ENCODE data around the gene LTBP1.
"Not testable (repeated sequence)": the region's sequence is repeated elsewhere in the genome, so short reads cannot be mapped to it uniquely, and the experiment has no call there.

LTBP1 gene

DNA sequence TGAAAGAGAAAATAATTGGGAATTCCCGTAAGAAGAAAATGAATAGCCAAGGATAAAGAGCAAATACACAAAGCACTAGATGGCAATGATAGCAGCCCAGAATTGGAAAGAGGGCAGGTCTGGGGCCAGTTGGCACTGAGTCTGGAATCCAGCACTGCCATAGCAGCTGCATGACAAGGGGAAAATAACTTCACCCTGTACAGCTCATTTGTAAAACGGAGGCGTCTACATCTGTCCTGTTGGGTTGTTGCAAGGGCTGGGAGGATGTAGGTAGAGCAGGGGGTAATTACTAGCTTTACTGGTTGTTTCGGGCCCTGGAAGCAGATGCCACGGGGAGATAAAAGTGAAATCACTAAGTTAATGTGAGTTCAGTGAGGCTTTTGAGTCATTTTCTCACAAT, 419.7 kb downstream of the LTBP1 start:
- no peak for DNase-seq

DNA sequence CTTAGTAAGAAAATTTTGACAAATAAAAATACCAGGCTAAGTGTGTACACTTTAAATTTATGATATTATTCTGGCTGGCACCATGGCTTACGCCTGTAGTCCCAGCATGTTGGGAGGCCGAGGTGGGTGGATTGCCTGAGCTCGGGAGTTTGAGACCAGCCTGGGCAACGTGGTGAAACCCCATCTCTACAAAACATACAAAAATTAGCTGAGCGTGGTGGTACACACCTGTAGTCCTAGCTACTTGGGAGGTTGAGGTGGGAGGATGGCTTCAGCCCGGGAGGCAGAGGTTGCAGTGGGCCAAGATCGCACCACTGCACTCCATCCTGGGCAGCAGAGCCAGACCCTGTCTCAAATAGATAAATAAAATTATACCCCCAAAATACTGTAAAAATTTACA, 421.8 kb downstream of the LTBP1 start:
- not testable (repeated sequence) for DNase-seq

DNA sequence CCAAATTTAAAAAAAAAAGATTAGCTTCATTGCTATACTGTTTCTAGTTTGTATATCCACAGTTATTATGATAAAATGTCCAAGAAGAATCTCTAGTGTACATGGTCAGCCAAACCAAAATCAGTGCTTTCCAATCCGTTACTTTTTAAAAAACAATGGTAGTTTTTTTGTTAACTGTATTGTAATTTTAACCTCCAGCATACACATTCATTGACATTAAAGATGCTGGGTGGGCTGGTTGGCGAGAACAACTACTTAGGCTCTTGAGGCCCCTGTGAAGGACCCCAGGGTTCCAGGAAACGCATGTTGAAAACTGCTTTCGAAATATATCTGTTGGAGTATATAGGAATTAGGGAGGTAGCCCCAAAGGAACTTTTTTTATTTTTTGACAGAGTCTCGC, 422.4 kb downstream of the LTBP1 start:
- DNase-seq = no peak

DNA sequence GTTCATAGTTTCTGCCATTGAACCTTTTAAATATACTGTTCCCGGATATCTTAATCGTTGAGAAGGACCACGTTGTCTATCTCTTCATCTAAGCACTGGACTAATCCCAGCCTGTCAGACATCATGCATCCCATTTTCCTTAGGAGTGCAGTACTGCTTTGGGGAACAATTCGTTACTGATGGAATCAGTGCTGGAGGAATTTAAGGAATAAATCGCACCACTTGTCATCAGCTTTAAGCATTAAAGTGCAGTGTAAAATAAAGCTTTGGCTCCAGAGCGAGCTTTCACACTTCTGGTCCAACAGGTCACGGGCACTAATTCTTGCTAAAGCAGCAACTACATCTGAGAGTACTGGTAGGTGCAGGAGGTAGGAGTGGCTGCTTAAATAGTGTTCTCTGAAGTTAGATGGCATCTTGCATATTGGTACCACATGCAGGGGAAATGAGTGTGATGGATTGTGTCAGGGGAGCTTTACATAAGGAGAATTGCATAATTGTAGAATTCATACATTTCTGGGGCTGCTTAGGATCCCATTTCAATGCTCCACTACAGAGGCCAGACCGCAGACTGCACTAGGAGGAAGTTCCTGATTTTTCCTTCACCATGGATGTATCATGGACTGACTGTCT, 424.0 kb downstream of the LTBP1 start:
- DNase-seq = no peak

DNA sequence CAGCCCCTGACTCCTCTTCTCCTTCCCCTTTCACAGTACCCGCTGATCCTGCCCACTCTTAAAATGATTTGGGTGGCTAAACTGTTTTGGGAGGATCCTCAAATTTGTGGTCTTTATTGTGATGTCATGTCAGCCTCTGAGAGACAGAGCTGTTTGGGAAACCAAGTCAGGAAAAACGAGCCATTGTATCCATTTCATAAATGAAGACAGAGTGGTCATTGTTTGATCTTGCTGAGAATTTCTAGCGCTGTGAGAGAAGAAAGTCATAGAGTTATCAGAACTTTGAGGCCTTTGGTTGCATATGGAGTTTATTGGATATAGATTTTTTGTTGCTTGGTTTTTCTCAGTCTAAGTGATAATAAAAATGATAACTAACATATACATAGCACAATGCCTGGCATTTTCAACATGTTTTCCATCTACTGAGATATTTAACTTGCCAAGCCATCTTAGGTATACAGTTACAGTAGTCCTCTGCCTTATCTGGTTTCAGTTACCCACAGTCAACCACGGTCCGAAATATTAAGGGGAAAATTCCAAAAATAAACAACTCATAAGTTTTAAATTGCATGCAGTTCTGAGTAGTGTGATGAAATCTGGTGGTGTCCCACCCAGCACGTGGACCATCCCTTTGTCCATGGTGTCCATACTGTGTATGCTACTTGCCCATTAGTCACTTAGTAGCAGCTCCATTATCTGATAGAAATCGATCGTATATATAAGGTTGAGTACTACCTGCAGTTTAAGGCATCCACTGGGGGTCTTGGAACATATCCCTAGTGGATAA, 424.7 kb downstream of the LTBP1 start:
- no peak for DNase-seq

DNA sequence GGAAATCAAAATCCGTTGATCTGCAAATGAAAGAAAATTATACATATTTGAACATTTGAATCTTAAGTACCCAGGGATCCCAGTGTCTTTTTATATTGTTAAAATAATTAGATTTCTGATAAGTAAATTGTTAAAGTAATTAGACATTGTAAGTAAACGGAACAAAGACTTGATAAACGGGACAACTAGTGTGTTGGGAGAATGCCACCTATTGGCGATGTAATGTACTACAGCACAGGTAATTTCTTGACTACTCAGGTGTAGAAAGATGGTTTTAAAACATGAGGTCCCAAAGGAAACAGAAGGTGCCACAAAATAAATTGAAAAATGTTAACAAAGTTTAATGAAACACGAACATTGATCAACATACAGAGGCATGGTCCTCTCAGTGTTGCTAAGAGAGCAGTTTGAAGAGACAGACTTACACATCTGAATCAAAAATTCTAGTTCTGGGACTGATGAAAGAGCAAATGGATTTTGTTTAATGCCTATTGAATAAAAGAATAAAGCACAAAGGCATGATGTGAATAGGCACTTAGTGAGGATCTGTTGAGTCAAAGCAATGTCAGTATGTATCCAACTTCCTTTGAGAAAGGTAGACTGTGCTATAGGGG, 426.3 kb downstream of the LTBP1 start:
- DNase-seq = peak; percentile 12

DNA sequence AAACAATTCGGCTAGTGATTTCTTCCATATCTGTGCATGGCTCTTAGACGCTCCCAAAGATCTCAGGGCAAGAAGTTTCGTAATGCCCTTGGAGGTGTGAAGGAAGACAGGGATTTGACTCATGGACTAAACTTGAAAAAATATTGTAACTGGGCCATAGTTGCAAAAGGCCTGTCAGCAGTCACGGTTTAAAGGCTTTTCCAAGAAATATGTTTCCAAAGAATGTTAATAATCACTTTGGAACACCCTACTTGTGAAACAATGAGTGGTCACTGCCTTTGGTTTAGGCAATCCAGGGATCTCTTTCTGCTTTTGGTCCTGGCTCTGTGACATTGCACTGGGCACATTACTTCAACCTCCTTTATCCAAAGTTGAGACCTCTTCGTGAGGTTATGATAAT, 427.2 kb downstream of the LTBP1 start:
- no peak for DNase-seq

DNA sequence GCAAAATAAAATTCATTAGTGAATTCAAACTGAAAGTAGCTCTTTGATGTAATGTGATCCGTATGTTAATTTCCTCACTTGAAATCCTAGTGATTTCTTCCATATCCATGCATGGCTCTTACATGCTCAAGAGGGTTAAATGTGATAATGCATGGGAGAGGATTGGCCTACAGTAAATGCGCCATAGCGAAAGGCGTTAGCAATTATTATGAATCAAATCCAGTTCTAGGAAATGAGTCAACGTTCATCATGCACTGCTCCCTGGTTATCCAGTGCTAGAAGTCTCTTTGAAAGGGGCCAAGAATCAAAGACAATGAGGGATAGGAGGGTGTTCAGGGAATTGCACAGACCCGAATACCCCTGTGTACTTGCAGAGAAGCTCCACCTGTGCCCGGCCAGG, 428.3 kb downstream of the LTBP1 start:
- DNase-seq = no peak

DNA sequence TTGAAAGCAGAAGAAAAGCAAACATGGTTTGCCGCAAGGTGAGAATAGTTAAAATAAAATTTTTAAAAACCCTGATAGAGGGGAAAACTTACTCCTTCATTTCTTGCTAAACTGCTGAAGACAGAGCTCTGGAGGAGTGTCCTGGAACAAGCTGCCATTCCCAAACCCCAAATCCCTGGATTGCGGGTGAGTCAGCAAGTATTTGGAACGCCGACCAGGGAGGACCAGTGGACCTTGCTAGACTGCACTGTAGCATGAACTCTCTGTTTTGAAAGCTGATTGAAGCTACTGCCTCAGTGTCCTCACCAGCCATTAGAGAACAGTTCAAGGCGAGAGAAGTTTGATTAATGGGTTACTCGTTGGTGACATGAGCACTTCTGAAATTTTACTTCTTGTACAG, 430.3 kb downstream of the LTBP1 start:
- no peak for DNase-seq

DNA sequence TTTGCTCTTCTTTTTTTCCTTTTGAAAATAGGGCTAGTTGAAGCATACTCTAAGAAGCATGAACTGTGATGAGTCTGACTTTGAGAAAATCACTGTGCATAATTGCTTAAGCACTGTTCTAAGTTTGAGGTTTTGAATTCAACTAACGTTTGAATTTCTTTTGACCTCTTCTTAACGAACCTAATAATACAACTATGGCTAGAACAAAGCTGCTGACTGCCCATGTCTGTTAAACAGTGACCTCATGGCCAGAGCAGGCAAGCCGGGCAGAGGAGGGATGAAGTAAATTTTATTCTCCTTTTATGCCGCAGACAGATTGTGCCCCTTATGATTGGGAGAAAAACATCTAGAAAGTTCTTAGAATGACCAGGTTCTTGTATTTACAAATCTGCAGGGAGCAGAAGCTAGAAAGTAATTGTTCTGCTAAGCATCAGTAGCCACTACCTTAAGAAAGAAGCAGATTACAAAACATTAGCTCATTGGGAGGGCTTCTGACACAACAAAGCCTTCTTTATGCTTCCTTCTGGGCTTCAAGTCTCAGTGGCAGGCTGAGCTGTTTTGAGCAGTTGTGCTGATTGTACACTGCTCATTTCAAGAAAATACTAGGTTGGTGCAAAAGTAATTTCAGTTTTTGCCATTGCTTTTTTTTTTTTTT, 431.9 kb downstream of the LTBP1 start:
- no peak for DNase-seq

DNA sequence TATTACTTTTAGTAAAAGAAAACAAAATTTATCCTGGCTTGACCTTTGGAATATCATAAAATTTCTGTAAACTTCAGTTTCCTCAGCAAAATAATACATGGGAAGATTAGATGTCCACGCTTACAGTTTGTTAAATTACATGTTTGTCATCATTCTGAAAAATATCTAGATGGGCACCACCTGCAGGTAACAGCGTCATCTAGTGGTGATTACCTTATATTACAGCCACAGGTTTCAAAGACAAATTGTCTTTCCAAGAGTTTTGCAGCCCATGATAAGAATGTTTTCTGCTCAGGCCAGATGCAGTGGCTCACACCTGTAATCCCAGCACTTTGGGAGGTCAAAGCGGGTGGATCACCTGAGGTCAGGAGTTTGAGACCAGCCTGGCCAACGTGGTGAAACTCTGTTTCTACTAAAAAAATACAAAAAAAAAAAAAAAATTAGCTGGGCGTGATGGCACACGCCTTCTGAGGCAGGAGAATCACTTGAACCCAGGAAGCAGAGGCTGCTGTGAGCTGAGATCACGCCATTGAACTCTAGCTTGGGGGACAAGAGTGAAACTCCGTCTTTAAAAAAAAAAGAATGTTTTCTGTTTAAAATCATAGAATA, 433.4 kb downstream of the LTBP1 start:
- no peak for DNase-seq

DNA sequence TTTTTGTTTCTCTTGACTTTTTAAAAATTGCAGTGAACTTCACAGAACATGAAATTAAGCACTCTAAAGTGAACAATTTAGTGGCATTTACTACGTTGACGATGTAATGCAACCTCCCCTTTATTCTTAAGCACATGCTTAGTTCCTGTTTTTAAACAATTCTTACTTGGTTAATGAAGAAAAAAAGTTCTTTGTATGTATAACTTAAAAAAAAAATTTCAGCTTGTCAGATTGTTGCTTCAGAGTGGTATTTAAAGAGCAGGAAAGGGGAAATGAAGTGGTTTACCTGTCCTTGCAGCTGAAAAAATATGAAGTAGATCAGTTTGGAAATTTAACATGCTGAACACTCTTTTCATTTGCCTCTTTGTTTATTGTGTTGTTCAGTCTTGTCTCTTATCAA, 434.0 kb downstream of the LTBP1 start:
- no peak for DNase-seq

DNA sequence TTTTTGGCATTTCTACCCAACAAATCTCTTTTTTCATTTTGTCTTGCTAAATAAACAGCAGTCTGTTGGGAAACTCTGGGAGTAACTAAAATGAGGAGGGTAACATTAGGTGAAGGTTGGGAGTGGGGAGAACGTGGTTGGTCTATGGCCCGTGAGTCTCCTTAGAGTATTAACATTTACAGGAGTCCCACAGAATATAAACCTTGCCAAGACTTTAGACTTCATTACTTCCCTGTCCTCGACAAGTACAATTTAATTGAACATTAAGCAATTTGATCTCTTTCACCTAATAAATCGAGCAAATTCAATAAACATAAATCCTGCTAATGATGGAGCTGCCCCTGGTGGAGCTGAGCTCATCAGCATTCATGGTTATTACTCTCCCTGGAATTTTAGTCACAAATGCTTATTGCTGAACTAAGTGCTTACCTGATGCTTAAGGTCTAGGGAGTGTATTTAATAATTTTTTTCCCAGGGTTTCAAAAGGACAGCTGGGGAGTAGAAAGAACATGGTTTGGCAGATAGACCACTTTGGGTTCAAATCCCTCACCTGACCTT, 434.6 kb downstream of the LTBP1 start:
- no peak for DNase-seq

DNA sequence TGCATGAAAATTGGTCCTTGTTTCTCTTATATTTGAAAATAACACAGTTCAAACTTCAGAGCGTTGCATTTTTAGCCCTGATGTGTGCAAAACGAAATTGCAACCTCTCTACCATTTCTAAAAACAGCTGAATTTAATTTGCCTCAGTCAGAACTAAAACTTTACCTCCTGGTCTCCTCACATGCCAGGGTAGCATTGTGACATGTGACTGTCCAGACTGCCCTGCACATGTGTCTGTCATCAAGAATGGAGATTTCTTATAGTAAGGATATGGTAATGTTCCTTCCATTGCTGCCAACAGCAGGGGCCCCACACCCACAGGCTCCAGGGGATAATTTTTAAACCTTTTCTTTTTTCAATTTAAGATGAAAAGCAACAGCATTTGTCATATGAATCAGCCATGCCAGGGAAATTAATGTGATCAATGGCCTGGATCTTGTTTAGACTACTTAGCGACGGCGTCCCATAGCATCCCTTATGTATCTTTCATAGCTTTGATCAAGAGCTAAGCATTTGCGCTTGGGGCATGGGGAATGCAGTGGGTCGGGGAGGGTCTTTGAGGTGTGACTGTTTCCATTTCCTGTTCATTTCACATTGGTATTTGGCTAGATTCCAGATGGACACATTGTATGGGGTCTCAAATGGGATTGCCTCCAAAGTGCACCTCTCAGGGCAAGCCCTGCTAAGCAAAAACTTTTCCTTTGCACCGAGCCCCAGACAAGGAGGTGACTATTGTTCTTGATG, 437.3 kb downstream of the LTBP1 start:
- no peak for DNase-seq

DNA sequence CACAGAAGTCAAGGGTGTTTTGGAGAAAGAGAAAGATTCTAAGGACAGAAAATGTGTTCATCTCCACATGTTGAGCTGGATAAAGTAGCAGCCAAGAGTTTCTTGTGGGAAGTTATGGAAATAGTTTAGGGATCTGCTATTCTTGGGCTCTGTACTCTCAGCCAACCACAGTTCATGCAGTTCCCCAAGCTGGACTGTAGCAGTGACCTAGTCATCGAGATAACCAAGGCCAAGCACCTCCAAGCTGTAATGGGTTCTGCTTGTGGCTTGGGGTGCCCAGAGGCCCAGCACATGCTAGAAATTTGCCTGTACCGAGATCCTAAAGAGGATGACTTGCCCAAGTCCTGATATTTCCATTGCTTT, 437.8 kb downstream of the LTBP1 start:
- no peak for DNase-seq

DNA sequence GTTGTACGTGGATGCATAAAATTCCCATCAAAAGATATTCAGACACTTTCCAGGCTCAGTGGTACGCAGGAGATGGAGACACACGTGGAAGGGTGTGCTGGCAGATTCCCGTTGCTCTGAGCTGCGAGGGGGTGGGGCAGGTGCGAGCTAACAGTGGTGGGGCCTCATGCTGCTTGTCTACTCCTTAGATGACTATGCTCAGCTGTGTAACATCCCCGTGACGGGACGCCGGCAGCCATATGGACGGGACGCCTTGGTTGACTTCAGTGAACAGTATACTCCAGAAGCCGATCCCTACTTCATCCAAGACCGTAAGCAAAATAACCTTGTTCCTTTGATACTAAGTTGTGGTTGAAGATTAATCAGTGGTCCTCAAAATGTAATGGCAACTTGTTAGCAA, 442.2 kb downstream of the LTBP1 start:
- no peak for DNase-seq

DNA sequence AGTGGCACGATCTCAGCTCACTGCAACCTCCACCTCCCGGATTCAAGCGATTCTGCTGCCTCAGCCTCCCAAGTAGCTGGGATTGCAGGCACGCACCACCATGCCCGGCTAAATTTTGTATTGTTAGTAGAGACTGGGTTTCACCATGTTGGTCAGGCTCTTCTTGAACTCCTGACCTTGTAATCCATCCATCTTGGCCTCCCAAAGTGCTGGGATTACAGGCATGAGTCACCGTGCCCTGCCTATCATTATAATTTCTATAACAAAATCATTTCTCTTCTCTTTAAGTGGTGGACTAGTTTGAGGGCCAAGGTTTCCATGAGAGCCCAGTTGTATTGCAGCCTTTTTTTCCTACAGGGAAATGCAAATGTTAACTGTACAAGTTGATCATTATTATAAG, 442.9 kb downstream of the LTBP1 start:
- DNase-seq = not testable (repeated sequence)

DNA sequence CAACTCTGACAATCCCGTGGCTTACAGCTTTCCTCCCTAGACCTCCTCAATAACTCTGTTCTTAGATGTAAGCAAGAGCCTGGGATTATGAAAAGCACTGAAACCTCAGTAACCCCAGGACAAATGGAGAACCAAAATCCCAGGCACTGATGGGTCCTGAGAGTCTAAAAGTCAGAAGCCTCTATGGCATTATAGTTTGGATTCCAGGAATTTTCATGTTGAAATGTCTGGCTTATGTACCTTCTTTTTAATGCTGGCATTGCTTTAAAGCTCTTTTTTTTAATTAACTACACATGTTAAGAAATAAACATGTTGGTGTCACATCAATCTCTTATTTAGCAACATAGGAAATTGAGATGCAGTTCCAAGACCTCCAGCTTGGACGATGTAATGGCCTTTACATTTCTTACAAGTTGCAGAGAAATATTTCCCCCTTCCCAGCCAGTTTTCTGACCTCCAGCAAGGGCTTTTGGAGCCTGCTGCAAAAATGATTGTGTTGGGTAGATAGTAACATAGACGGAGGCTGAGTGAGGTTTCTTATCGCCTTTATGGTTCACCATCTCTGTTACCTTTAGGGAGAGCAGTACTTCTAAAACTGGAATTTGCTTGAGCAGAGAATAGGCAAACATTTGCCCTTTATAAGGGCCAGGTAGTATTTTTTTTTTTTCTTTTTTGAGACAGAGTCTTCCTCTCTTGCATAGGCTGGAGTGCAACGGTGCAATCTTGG, 444.9 kb downstream of the LTBP1 start:
- no peak for DNase-seq

DNA sequence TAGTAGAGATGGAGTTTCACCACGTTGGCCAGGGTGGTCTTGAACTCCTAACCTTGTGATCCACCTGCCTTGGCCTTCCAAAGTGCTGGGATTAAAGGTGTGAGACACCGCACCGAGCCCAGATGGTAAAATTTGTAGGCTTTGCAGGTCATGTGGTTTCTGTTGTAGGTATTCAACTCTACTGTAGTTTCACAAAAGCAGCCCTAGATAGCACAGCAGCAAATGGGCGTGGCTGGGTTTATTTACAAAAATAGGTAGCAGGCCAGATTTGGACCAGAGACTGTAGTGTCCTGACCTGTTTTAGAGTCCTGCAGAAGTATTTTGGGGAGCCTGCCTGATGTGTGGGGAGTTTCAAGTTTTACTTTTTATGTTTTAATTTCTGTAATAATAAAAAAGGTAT, 445.6 kb downstream of the LTBP1 start:
- no peak for DNase-seq

DNA sequence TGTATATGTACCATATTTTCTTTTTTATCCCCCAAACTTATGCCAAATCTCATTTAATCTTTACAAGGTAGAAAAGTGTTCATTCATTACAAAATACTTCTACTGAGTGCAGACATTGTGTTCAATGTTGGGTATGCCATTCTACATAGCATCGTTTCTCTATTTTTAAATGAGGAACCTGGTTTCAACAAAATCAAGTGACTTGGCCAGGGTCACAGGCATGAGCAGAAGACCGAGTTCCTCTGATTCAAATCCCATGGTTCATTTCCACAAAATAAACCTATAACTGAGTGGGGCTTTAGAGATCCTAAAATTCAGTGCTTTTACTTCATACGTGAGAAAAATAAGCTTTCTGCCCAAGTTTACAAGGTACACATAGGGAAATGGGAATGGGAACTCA, 448.3 kb downstream of the LTBP1 start:
- DNase-seq = no peak

DNA sequence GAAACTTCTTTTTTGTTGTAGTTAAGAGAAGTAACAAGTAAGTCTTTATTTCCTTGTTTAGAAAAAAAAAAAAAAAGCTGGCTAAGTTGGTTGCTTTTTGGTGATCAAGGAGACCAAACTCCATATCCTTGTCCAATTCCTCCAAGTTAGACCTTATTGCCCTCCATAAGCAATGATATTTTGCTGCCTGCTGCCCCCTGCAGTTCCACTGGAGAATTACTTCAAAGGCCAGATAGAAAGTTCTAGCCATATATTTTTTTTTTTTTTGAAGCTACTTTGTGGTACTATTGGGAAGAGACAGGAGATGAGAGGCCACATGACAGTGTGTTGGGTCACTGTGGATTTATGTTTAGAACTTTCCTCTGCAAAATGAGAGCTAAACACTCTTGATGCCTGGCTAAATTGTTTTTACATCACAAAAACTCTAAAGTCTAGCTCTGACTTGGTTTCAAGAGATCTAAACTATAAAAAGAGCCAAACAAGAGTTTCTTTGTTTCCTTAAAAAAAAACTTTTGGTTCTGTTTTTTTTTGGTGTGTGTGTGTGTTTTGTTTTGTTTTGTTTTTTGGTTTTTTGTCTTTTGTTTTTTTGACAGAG, 449.0 kb downstream of the LTBP1 start:
- DNase-seq = no peak
